ENCODE measurements around the gene FOXA2. TPM values are rescaled to one million over a fixed set of nuclear protein-coding genes. Genes with fewer than 3 reads are reported as not detected.

Gene FOXA2
- total and polyA plus RNA-seq, 2 donors (not counting 3 experiments of a cell fraction or from before 2014, with no cell fraction given), result not detected

DNA sequence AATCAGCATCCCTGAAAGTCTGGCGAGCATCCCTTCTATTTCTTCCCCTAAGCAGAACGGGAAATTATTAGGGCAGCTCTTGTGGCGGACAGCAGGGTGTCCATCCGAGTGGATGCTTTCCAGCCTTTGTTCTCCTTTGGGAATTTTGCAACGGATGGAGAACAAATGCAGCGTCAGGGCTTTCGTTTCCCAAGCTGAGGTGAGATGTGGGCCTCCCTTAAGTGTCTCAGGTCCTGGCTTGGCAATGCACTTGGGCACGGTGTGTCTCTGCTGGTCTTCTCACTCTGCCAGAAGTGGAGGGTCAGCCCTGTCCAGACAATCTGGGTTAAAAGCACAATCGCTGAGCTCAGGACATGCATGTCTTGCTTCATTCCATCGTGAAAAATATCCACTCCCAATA, 43.5 kb downstream of the FOXA2 start:
- no peaks in the 10 kb centered on the region for H3K9me3 ChIP-seq (replicated peaks; ENCODE audit: control insufficient read depth, insufficient read depth, low read length)
- no peaks in the 10 kb centered on the region for H4K20me1 ChIP-seq (replicated peaks; ENCODE audit: control insufficient read depth, extremely low read depth, insufficient read depth, low read length)
- H3K4me3 ChIP-seq (replicated peaks in 1 of 3; ENCODE audit: insufficient read depth in 1 of 3, low read depth in 1 of 3, low read length in 3 of 3), result no peak overlapping the region
- H3K36me3 ChIP-seq (ENCODE audit: control insufficient read depth in 2 of 2, extremely low read depth in 1 of 2, insufficient read depth in 2 of 2, low read length in 2 of 2), result no peaks in the 10 kb centered on the region
- DNase-seq (ENCODE audit: low read depth, low spot score) (no peak), FAIRE-seq (no peak)
- ChIA-PET POLR2A (no interaction called here), CTCF (no interaction called here)
- TF ChIP-seq, protein P1, sequence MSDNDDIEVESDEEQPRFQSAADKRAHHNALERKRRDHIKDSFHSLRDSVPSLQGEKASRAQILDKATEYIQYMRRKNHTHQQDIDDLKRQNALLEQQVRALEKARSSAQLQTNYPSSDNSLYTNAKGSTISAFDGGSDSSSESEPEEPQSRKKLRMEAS (IDR thresholded peaks at IDR 0.05; ENCODE audit: insufficient read depth, insufficient read length), result no peak
- no peak for TF ChIP-seq JUN (IDR thresholded peaks at IDR 0.05; ENCODE audit: borderline replicate concordance, insufficient read depth, insufficient read length, low read depth)
- no peak for TF ChIP-seq POLR2AphosphoS5 (IDR thresholded peaks at IDR 0.05; ENCODE audit: insufficient read depth, low read depth, low read length)
- TF ChIP-seq FOS (IDR thresholded peaks at IDR 0.05; ENCODE audit: borderline replicate concordance, insufficient read depth, low read length), result no peak
- TF ChIP-seq GATA2 (IDR thresholded peaks at IDR 0.05; ENCODE audit: insufficient read depth, insufficient read length, low read depth, low read length), result no peak
- no peak for TF ChIP-seq POLR2A (IDR thresholded peaks at IDR 0.05; ENCODE audit: low read depth, low read length)
- no peak overlapping the region for H3K4me2 ChIP-seq (ENCODE audit: insufficient read depth, low read length)
- H3K27me3 ChIP-seq (ENCODE audit: control insufficient read depth in 2 of 2, insufficient read depth in 2 of 2, low read length in 2 of 2), result no peaks in the 10 kb centered on the region
- H3K4me1 ChIP-seq (ENCODE audit: control insufficient read depth, extremely low read depth, insufficient read depth, low read length), result no peaks in the 10 kb centered on the region
- no peak overlapping the region for H3K9ac ChIP-seq (replicated peaks; ENCODE audit: extremely low read depth, insufficient read depth, low read length)
- dilution Hi-C loops (cut with MboI; ENCODE audit: extremely low pct_ligation_motif_present, low sequenced_read_pairs) (no loop called here), intact Hi-C loops (cut with micrococcal nuclease) (no loop called here)
- H2AFZ ChIP-seq (ENCODE audit: low read depth, low read length), result no peak overlapping the region
- no TSS peak for BruUV-seq (replicated peaks)
- no peak overlapping the region for H3K27ac ChIP-seq (ENCODE audit: insufficient read depth, low read depth, low read length)
- no peaks in the 10 kb centered on the region for H3K9me1 ChIP-seq (replicated peaks; ENCODE audit: control insufficient read depth, extremely low read depth, insufficient read depth, low read length)
- H3K79me2 ChIP-seq (ENCODE audit: control insufficient read depth, insufficient read depth, low read length), result no peaks in the 10 kb centered on the region

DNA sequence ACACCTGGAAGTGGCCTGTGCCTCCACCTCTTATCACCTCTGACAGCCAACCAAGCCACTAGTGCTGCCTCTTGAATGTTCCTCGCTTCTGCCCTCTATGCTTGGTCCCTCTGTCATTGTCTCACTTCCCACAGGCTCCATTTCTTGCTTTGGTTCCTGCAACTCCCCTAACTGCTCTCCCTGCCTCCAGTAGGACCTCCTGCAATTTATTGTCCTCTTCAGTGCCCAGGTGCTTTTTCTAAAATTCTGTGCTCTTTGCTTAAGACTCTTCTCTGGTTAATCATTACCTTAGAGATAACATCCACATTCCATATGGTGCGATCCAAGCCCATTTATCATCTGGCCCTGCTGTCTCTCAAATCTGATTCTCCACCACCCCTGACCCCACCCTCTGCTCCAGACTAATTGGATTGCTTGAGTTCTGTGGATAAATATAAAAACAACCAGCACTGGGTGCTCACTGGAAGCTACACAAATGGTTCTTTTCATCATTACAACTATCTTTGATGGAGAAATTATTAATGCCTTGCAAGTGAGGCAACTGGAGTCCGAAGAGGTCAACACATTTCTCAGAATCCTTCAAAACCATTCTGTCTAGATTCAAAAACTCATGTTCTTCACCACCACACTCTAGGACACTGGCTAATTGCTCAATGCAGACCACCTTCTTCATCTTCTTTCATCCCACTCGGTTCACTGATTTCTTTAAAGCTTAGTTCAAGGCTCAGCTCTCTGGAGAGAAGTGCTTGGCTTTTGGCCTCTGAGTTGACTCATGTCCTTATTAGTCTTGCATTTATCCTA, 47.2 kb downstream of the FOXA2 start:
- no peak overlapping the region for H3K9ac ChIP-seq (replicated peaks; ENCODE audit: extremely low read depth, insufficient read depth, low read length)
- BruUV-seq (replicated peaks), result no TSS peak
- no peaks in the 10 kb centered on the region for H3K79me2 ChIP-seq (ENCODE audit: control insufficient read depth, insufficient read depth, low read length)
- H3K27ac ChIP-seq (ENCODE audit: insufficient read depth, low read depth, low read length), result no peak overlapping the region
- no peak for FAIRE-seq
- H3K4me1 ChIP-seq (ENCODE audit: control insufficient read depth, extremely low read depth, insufficient read depth, low read length), result no peaks in the 10 kb centered on the region
- DNase-seq (ENCODE audit: low read depth, low spot score), result no peak
- ChIA-PET CTCF (no interaction called here), POLR2A (no interaction called here)
- H3K36me3 ChIP-seq (ENCODE audit: control insufficient read depth in 2 of 2, extremely low read depth in 1 of 2, insufficient read depth in 2 of 2, low read length in 2 of 2), result no peaks in the 10 kb centered on the region
- no peaks in the 10 kb centered on the region for H3K9me3 ChIP-seq (replicated peaks; ENCODE audit: control insufficient read depth, insufficient read depth, low read length)
- intact Hi-C loops (cut with micrococcal nuclease), result no loop called here
- H3K4me2 ChIP-seq (ENCODE audit: insufficient read depth, low read length), result no peak overlapping the region
- no peak overlapping the region for H3K4me3 ChIP-seq (replicated peaks in 1 of 3; ENCODE audit: insufficient read depth in 1 of 3, low read depth in 1 of 3, low read length in 3 of 3)
- H3K27me3 ChIP-seq (ENCODE audit: control insufficient read depth in 2 of 2, insufficient read depth in 2 of 2, low read length in 2 of 2), result no peaks in the 10 kb centered on the region
- TF ChIP-seq FOS (IDR thresholded peaks at IDR 0.05; ENCODE audit: borderline replicate concordance, insufficient read depth, low read length) (no peak), GATA2 (IDR thresholded peaks at IDR 0.05; ENCODE audit: insufficient read depth, insufficient read length, low read depth, low read length) (no peak), MYC (IDR thresholded peaks at IDR 0.05; ENCODE audit: low read depth, low read length) (no peak), POLR2A (IDR thresholded peaks at IDR 0.05; ENCODE audit: low read depth, low read length) (no peak), JUN (IDR thresholded peaks at IDR 0.05; ENCODE audit: borderline replicate concordance, insufficient read depth, insufficient read length, low read depth) (no peak), EZH2 (IDR thresholded peaks at IDR 0.05; ENCODE audit: borderline replicate concordance, low read depth, low read length, severe bottlenecking) (no peak), POLR2AphosphoS5 (IDR thresholded peaks at IDR 0.05; ENCODE audit: insufficient read depth, low read depth, low read length) (no peak)
- TF ChIP-seq, protein P1 (IDR thresholded peaks at IDR 0.05; ENCODE audit: insufficient read depth, insufficient read length), result no peak
- TF ChIP-seq, protein P2, sequence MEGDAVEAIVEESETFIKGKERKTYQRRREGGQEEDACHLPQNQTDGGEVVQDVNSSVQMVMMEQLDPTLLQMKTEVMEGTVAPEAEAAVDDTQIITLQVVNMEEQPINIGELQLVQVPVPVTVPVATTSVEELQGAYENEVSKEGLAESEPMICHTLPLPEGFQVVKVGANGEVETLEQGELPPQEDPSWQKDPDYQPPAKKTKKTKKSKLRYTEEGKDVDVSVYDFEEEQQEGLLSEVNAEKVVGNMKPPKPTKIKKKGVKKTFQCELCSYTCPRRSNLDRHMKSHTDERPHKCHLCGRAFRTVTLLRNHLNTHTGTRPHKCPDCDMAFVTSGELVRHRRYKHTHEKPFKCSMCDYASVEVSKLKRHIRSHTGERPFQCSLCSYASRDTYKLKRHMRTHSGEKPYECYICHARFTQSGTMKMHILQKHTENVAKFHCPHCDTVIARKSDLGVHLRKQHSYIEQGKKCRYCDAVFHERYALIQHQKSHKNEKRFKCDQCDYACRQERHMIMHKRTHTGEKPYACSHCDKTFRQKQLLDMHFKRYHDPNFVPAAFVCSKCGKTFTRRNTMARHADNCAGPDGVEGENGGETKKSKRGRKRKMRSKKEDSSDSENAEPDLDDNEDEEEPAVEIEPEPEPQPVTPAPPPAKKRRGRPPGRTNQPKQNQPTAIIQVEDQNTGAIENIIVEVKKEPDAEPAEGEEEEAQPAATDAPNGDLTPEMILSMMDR (IDR thresholded peaks at IDR 0.05; ENCODE audit: extremely low read depth in 1 of 2, insufficient read depth in 1 of 2, low read depth in 1 of 2, low read length in 2 of 2), result no peak
- no peaks in the 10 kb centered on the region for H3K9me1 ChIP-seq (replicated peaks; ENCODE audit: control insufficient read depth, extremely low read depth, insufficient read depth, low read length)
- no peaks in the 10 kb centered on the region for H4K20me1 ChIP-seq (replicated peaks; ENCODE audit: control insufficient read depth, extremely low read depth, insufficient read depth, low read length)
- dilution Hi-C loops (cut with MboI; ENCODE audit: extremely low pct_ligation_motif_present, low sequenced_read_pairs), result no loop called here
- no peak overlapping the region for H2AFZ ChIP-seq (ENCODE audit: low read depth, low read length)
